Activated gamma-delta T cell treated with anti-CD3 and anti-CD28 coated beads, Interleukin-2, amount 50 U/mL, for 16 hours (primary cell): ENCODE measurements around the gene ANKRD11.
A peak's percentile ranks its signal among the peaks of the same experiment; 100 is the strongest.

Experiments
- DNase-seq: peaks from one replicate; pipeline ENCODE4 v3.0.0-alpha.2; 2020; ENCODE audit warnings: low read depth

The ANKRD11 gene

GRCh38 chr16:89297156-89297874 lies 193.0 kb downstream of the ANKRD11 start:
- DNase-seq: no peak

DNA sequence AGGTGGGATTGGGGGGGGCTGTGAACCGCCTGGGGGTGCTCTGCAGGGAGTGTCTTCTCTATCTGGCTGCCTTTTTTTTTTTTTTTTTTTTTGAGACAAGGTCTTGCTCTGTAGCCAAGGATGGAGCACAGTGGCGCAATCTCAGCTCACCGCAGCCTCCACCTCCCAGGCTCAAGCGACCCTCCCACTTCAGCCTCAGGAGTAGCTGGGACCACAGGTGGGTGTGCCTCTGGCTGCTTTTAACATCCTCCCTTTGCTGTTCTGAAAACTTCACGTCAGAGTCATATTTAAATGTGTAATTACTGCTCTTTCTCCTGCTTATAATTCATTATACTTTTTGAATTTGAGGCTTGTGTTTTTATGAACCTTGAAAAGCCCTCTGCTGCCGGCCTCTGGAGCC lies 194.4 kb downstream of the ANKRD11 start:
- DNase-seq: no peak

DNA sequence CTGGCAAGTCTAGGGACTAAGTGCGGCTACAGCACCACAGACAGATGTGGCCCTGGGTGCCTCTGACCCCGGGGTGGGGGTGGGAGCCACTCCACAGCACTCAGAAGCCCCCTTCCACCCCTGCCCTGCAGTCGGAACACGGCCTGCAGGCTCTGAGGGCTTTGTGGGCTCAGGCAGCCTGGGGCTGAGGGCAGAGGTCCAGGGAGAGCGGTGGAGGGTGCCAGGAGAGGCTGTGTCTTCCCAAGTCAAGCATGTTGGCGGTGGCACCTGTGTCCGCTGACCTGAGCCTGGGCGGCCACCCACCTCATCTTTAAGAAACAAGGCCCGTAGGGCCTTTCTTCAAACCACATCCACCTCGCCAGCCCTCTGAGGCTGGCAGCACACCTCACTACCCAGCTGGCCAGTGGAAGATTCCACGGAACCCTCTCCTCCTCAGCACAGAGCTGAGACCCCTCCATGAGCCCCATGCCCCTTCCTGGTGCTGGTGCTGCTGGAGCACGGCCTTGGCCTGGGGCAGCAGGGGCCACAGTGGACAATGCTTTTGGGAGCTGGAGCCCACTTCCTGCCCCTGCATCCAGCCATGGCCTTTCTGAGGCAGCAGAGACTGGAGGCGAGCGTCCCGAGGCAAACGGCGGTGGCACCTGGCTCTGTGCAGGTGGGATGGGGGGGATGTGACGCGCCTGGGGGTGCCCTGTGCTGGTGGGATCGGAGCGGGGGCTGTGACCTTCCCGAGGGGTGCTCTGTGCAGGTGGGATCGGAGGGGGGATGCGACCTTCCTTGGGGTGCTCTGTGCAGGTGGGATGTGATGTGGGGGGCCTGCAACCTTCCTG lies 195.1 kb downstream of the ANKRD11 start:
- DNase-seq: no peak

- DNase-seq: no peak
These were observed 195.9 kb downstream of the ANKRD11 start for GRCh38 chr16:89294486-89294885.

GRCh38 chr16:89293276-89294143 lies 196.9 kb downstream of the ANKRD11 start:
- no peak for DNase-seq

DNA sequence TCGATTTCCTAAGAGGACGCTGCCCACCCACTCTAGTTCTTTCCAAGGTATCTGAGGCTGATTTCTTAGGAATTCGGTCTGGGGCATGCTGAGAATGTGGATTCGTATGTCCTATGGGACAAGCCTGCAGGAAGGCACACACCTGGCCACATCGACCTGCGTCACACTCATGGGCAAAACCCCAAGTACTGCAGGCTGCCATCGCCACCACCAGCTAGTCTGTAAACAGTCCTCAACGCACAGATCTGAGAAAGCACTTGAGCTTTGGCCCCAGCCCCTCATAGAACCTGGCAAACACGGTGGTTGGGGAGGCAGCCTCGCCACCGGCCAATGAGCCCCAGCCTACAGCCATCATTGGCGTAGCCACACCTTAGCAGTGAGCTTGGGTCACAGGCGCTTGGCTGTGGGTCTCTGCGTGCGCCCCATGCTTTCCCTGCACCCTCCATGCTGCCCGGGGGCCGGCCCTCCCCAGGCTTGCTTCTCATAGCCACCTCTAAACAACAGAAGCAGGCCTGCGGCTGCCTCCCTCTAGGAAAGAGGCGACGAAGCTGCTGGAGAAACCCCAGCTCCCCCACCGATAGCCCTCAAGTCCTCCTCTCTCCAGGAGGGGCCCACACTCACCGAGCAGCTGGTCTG lies 197.8 kb downstream of the ANKRD11 start:
- DNase-seq: no peak

- no peak for DNase-seq
These were observed 198.6 kb downstream of the ANKRD11 start for GRCh38 chr16:89291776-89292175.

DNA sequence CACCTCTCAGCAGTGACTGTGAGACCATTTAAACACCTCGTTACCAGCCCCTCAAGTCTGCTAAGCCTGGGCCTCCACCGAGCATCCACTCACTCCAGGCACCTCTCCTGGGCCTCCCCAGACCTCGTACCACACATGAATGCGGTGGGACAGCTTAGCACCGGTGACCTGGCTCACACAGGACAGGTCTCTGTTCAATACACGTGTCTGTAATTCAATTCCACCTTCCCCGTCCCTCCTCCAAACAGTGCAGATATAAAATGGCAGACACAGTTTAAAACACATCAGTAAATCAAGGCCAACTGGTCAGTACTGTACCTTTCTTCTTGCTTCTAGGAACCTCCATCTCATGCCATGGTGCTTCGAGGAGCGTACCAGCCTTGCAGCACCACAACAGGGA lies 199.0 kb downstream of the ANKRD11 start:
- DNase-seq: no peak

- no peak for DNase-seq
These were observed 199.5 kb downstream of the ANKRD11 start for GRCh38 chr16:89290887-89291286.

DNA sequence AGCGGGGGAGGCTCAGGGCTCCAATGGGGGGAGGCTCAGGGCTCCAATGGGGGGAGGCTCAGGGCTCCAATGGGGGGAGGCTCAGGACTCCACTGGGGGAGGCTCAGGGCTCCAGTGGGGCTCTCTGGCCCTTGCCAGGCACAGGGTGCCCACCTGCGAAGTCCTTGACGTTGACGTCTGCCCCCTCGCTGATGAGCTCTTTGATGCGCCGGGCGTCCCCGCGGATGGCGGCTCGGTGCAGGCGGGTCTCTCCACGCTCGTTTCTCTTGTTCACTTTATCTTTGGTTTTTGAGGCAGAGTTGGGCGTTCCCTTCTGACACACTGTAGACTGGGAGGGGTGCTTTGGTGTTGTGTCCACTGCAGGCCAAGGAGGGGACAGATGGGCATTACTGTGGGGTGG lies 199.9 kb downstream of the ANKRD11 start:
- DNase-seq: no peak

DNA sequence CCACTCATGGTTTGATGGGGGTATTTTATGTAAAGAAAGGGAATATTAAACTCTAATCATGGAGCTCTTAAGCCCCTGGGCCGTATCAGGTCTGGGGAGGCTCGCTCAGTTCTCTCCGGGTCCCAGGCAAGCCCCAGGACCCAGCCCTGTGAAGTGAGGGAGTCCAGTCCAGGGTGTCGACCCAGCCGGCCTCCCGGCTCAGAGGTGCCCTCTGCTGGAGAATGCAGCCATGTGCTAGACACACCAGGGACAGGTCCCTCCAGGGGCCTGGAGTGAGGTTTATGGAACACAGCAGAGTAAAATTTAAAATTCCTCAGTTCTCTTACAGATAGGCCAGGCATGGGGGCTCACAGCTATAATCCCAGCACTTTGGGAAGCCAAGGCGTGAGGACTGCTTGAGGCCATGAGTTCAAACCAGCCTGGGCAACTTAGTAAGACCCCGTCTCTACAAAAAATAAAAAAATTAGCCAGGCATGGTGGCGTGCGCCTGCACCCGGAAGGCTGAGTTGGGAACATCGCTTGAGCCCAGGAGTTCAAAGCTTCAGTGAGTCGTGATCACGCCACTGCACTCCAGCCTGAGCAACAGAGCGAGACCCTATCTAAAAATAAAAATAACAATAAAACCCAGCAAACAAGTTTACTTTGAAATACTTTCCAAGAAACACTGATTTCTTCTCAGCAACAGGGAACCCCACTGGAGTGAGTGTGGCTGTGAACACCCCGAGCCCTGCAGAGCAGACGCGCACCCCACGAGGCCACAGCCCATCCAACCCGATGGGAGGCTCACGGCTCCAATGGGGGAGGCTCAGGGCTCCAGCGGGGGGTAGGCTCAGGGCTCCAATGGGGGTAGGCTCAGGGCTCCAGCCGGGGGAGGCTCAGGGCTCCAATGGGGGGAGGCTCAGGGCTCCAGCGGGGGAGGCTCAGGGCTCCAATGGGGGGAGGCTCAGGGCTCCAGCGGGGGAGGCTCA lies 200.6 kb downstream of the ANKRD11 start:
- peak; percentile 49 for DNase-seq

- no peak for DNase-seq
These were observed 201.4 kb downstream of the ANKRD11 start for GRCh38 chr16:89288966-89289365.

DNA sequence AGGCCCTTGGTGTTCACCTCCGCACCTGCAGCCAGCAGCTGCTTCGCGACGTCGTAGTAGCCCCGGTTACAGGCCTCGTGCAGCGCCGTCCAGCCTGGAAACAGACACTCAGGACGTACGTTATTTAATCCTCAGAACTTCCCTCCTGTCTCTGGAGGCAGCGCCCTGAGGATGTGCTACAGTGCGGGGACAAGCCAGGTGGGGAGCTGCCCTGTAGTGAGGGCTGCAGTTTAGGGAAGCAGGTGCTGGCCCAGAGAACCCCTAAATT lies 201.8 kb downstream of the ANKRD11 start:
- no peak for DNase-seq

GRCh38 chr16:89287777-89288576 lies 202.4 kb downstream of the ANKRD11 start:
- DNase-seq: no peak

- DNase-seq: no peak
These were observed 204.3 kb downstream of the ANKRD11 start for GRCh38 chr16:89286096-89286495.

GRCh38 chr16:89285381-89285780 lies 205.0 kb downstream of the ANKRD11 start:
- no peak for DNase-seq

- DNase-seq: no peak
These were observed 206.9 kb downstream of the ANKRD11 start for GRCh38 chr16:89283449-89283848.

DNA sequence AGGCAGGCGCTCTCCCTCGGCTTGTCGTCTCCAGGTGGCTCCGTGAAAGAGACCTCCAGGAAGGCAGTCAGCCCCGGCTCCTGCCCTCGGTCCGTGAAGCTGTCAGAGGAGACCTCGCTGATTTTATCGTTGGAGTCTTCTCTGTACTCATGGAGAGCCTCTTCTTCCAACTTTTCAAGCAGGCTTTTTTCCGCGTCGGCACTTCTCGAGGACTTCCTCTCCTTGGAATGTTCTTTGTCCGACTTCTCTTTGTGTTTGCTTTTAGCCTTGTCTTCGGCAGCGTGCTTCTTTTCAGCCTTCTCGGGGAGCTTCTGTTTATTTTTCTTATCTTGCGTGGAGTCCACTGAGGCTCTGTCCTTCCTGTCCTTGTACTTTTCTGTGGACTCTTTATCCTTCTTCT lies 207.8 kb downstream of the ANKRD11 start:
- no peak for DNase-seq

- DNase-seq: no peak
These were observed 208.5 kb downstream of the ANKRD11 start for GRCh38 chr16:89281829-89282228.

DNA sequence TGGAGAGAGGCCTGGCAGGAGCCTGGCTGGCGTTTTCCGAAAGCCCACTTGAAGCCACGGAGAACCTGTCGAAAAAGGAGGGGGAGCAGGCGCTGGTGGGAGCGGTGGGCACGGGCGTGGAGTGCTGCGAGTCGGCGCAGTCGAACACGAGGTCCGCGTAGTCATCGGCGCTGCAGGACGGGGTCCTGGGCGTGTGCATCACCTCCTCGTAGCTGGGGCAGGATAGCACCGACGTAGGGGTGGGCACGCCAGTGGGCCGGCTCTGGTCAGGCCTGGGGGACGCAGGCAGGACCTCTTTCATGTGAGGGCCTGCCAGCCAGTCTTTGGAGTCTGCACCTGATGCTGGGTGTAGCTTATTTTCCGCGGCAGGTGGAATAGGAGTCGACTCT lies 209.2 kb downstream of the ANKRD11 start:
- no peak for DNase-seq
